Adrenal gland (tissue), 5 donors: ENCODE measurements around the gene TNFRSF14.

ENCODE experiments used
- POLR2A ChIP-seq, 2 donors: fragments of 450-650 bp; IDR thresholded peaks; one replicate each; pipeline ENCODE4 v1.6.1; 2017; ENCODE audit warnings: antibody characterized with exemption in 2 of 2, mild to moderate bottlenecking in 2 of 2, moderate library complexity in 1 of 2
- TF ChIP-seq, protein P1 (sequence below), 6 experiments: fragments of 450-650 bp in 4 of 6; fragments of 200-600 bp in 2 of 6; sonication (generic) in 1 of 6; IDR thresholded peaks; 1 replicate in 5 of 6; 2 replicates in 1 of 6; pipeline versions ENCODE4 v1.5.1 to v1.8.0; 2016 to 2021; ENCODE audit warnings: antibody characterized with exemption in 6 of 6, mild to moderate bottlenecking in 2 of 6, moderate library complexity in 1 of 6
- donor health status: DM: no; HTN: no; CAD: no.

DNA sequence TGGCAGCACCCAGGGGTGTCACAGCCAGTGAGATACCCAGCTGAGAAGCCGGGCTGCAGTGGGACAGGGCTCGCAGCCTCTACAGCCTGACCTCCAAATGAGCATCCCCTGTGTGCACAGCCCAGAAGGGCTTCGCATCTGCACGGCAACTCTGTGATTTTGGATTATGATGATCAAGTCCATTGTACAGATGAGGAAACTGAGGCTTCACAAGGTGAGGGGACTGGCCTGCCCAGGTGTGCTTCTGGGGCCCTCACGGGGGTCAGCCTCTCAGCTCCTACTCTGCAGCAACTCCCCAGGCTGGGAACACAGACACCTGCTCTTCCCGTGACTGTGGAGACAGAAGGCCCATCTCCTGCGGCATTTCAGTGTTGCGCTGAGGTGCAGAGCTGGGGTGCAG, 17.3 kb upstream of the TNFRSF14 start:
- TF ChIP-seq, protein P1, sequence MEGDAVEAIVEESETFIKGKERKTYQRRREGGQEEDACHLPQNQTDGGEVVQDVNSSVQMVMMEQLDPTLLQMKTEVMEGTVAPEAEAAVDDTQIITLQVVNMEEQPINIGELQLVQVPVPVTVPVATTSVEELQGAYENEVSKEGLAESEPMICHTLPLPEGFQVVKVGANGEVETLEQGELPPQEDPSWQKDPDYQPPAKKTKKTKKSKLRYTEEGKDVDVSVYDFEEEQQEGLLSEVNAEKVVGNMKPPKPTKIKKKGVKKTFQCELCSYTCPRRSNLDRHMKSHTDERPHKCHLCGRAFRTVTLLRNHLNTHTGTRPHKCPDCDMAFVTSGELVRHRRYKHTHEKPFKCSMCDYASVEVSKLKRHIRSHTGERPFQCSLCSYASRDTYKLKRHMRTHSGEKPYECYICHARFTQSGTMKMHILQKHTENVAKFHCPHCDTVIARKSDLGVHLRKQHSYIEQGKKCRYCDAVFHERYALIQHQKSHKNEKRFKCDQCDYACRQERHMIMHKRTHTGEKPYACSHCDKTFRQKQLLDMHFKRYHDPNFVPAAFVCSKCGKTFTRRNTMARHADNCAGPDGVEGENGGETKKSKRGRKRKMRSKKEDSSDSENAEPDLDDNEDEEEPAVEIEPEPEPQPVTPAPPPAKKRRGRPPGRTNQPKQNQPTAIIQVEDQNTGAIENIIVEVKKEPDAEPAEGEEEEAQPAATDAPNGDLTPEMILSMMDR (IDR thresholded peaks at IDR 0.05): no peak
- no peak for TF ChIP-seq POLR2A (IDR thresholded peaks at IDR 0.05)
